Choroid plexus epithelial cell (primary cell): ENCODE data around the gene RPL36A.

Experiments
- DNase-seq: peaks from one replicate; pipeline ENCODE4 v3.0.0-alpha.2; 2010; ENCODE audit warnings: low read depth
- H3K4me3 ChIP-seq: 2 replicates; pipeline ENCODE4 v1.5.1; 2011; ENCODE audit warnings: low read depth, mild to moderate bottlenecking, control low read depth, low read length, moderate library complexity
- CTCF ChIP-seq: conservative IDR thresholded peaks from 2 replicates; pipeline ENCODE4 v1.5.1; 2011; ENCODE audit warnings: low read depth, mild to moderate bottlenecking, control low read depth, inconsistent platforms, low read length, moderate library complexity

RPL36A gene

GRCh38 chrX:101415180-101416145, 24.7 kb downstream of the RPL36A start:
- peak; percentile 85 for DNase-seq
- H3K4me3 ChIP-seq, result no peak overlapping the region
- peak; percentile 64 for TF ChIP-seq CTCF

- DNase-seq, result no peak
- no peak overlapping the region for H3K4me3 ChIP-seq
- TF ChIP-seq CTCF, result no peak
Measured at GRCh38 chrX:101416691-101417090, 25.9 kb downstream of the RPL36A start.

GRCh38 chrX:101417190-101417589, 26.4 kb downstream of the RPL36A start:
- no peak overlapping the region for H3K4me3 ChIP-seq
- no peak for DNase-seq
- TF ChIP-seq CTCF, result no peak

- peak overlapping the region; percentile 64 for H3K4me3 ChIP-seq
- no peak for TF ChIP-seq CTCF
- no peak for DNase-seq
Measured at GRCh38 chrX:101417981-101418841, 27.4 kb downstream of the RPL36A start.

GRCh38 chrX:101419489-101419888, 28.7 kb downstream of the RPL36A start:
- no peak overlapping the region for H3K4me3 ChIP-seq
- no peak for TF ChIP-seq CTCF
- DNase-seq, result no peak

- DNase-seq, result no peak
- no peak for TF ChIP-seq CTCF
- no peak overlapping the region for H3K4me3 ChIP-seq
Measured at GRCh38 chrX:101427954-101428353, 37.1 kb downstream of the RPL36A start.
